Smooth muscle cell (in vitro differentiated cells): ENCODE results near the gene NEU2. TPM values are rescaled to one million over a fixed set of nuclear protein-coding genes. Genes with fewer than 3 reads are reported as not detected.
"Not testable (repeated sequence)": the region's sequence is repeated elsewhere in the genome, so short reads cannot be mapped to it uniquely, and the experiment has no call there.

Experiments used
- DNase-seq: peaks from one replicate; lab custom pipeline; 2025; ENCODE audit not compliant: unreplicated experiment; lab: John Stamatoyannopoulos, UW
- H2AFZ ChIP-seq: fragments of 200-600 bp; sonication (generic); 2 replicates; pipeline ENCODE4 v1.6.0; 2016; ENCODE audit warnings: antibody characterized with exemption, low read depth, mild to moderate bottlenecking
- H3F3A ChIP-seq: fragments of 200-600 bp; sonication (generic); 2 replicates; pipeline ENCODE4 v1.6.0; 2017; ENCODE audit warnings: antibody characterized with exemption, low read depth
- H3K27ac ChIP-seq: fragments of 200-600 bp; sonication (generic); 2 replicates; pipeline ENCODE4 v1.5.1; 2016; ENCODE audit warnings: low read depth, mild to moderate bottlenecking
- H3K27me3 ChIP-seq: fragments of 200-600 bp; sonication (generic); 2 replicates; pipeline ENCODE4 v1.6.1; 2016; ENCODE audit warnings: low read depth, mild to moderate bottlenecking
- H3K36me3 ChIP-seq: fragments of 200-600 bp; sonication (generic); 2 replicates; pipeline ENCODE4 v1.5.1; 2016; ENCODE audit warnings: low read depth
- H3K4me1 ChIP-seq: fragments of 200-600 bp; sonication (generic); 2 replicates; pipeline ENCODE4 v1.5.1; 2016; ENCODE audit warnings: low read depth
- H3K4me2 ChIP-seq: fragments of 200-600 bp; sonication (generic); 2 replicates; pipeline ENCODE4 v1.6.0; 2016; ENCODE audit warnings: mild to moderate bottlenecking
- H3K4me3 ChIP-seq: fragments of 200-600 bp; sonication (generic); 2 replicates; pipeline ENCODE4 v1.5.1; 2016; ENCODE audit warnings: mild to moderate bottlenecking
- H3K79me2 ChIP-seq: fragments of 200-600 bp; sonication (generic); 2 replicates; pipeline ENCODE4 v1.6.0; 2016; ENCODE audit warnings: low read depth, mild to moderate bottlenecking
- H3K9ac ChIP-seq: fragments of 200-600 bp; sonication (generic); 2 replicates; pipeline ENCODE4 v1.6.0; 2016; ENCODE audit warnings: low read depth
- H3K9me3 ChIP-seq: fragments of 200-600 bp; sonication (generic); replicated peaks from 2 replicates; pipeline ENCODE4 v1.5.1; 2016; ENCODE audit warnings: low read depth
- H4K20me1 ChIP-seq: fragments of 200-600 bp; sonication (generic); 2 replicates; pipeline ENCODE4 v1.6.0; 2016; ENCODE audit warnings: low read depth
- WGBS: methylation state at CpG from one replicate; pipeline ENCODE4 v1.1.7; 2016; ENCODE audit warnings: low lambda C conversion rate; 5-methylcytosine and 5-hydroxymethylcytosine counted together
- polyA plus RNA-seq: library from polyadenylated mRNA; unstranded; fragments of >200 nt; fragmentation: Nextera tagmentation; extraction: Ambion mirVana; gene quantifications from 2 replicates; pipeline ENCODE4 v1.2.1, GENCODE V29; 2016
- total RNA-seq: library from RNA; depleted of rRNA; stranded (reverse); fragments of >200 nt; gene quantifications from 2 replicates; pipeline ENCODE4 v1.2.3, GENCODE V29; 2014
- TF ChIP-seq, protein P1 (sequence below): fragments of 200-600 bp; sonication (generic); IDR thresholded peaks from 2 replicates; pipeline ENCODE4 v1.5.1; 2017; ENCODE audit warnings: borderline replicate concordance, mild to moderate bottlenecking, antibody characterized with exemption; ENCODE audit not compliant: insufficient read depth, poor library complexity, severe bottlenecking

The NEU2 gene
- total and polyA plus RNA-seq, 2 experiments from 2014 or later = 0.94 TPM; not detected in 1

DNA sequence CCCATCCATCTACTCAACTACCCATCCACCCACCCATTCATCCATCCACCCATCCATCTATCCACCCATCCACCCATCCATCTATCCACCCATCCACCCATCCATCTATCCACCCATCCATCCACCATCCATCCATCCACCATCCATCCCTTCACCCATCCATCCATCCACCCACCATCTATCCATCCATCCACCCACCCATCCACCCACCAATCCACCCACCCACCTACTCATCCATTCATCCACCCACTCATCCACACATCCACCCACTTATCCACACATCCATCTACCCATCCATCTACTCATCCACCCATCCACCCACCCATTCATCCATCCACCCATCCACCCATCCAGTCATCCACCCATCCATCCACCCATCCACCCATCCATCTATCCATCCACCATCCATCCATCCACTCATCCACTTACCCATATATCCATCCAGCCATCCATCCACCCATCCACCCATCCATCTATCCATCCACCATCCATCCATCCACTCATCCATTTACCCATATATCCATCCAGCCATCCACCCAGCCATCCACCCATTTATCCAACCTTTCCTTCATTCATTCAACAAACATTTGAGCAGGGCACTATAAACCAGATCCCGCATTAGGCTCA, 17.3 kb upstream of the NEU2 start:
- H3K4me1 ChIP-seq = no peaks in the 10 kb centered on the region
- no peak overlapping the region for H3K9ac ChIP-seq
- no peak overlapping the region for H2AFZ ChIP-seq
- TF ChIP-seq, protein P1, sequence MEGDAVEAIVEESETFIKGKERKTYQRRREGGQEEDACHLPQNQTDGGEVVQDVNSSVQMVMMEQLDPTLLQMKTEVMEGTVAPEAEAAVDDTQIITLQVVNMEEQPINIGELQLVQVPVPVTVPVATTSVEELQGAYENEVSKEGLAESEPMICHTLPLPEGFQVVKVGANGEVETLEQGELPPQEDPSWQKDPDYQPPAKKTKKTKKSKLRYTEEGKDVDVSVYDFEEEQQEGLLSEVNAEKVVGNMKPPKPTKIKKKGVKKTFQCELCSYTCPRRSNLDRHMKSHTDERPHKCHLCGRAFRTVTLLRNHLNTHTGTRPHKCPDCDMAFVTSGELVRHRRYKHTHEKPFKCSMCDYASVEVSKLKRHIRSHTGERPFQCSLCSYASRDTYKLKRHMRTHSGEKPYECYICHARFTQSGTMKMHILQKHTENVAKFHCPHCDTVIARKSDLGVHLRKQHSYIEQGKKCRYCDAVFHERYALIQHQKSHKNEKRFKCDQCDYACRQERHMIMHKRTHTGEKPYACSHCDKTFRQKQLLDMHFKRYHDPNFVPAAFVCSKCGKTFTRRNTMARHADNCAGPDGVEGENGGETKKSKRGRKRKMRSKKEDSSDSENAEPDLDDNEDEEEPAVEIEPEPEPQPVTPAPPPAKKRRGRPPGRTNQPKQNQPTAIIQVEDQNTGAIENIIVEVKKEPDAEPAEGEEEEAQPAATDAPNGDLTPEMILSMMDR = no peak
- no peaks in the 10 kb centered on the region for H3K9me3 ChIP-seq
- H3K27me3 ChIP-seq = no peaks in the 10 kb centered on the region
- H3K27ac ChIP-seq = no peak overlapping the region
- H3K36me3 ChIP-seq = no peaks in the 10 kb centered on the region
- WGBS = 96% methylated on average over 1 of the region's 1 CpG
- no peaks in the 10 kb centered on the region for H3F3A ChIP-seq
- no peaks in the 10 kb centered on the region for H3K79me2 ChIP-seq
- DNase-seq = no peak
- H4K20me1 ChIP-seq = no peaks in the 10 kb centered on the region
- H3K4me3 ChIP-seq = no peak overlapping the region
- no peak overlapping the region for H3K4me2 ChIP-seq

DNA sequence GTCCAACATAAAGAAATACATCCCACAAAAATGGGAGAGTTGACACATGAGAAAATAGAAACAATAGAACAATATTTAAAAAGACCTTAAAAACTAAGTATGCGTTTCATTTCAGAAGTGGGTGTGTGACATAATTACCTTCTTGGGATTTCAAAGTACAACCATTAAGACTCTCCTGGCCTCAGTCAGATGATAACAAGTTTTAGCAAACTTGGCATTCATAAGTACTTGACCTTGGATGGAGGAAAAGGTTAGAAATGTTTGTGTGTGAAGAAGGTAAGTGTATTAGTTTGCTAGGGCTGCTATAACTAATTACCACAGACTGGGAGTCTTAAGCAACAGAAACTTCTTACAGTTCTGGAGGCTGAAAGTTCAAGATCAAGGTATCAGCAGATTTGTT, 14.5 kb upstream of the NEU2 start:
- no peak for DNase-seq
- Histone ChIP-seq H3K9ac (no peak overlapping the region), H4K20me1 (no peaks in the 10 kb centered on the region), H3K4me1 (no peaks in the 10 kb centered on the region), H3K4me2 (no peak overlapping the region), H3K27me3 (no peaks in the 10 kb centered on the region), H3K4me3 (no peak overlapping the region), H3K36me3 (no peaks in the 10 kb centered on the region), H3K9me3 (no peaks in the 10 kb centered on the region), H2AFZ (no peak overlapping the region), H3K27ac (no peak overlapping the region), H3K79me2 (no peaks in the 10 kb centered on the region), H3F3A (no peaks in the 10 kb centered on the region)
- WGBS = 100% methylated on average over 1 of the region's 1 CpG
- TF ChIP-seq, protein P1 = no peak

DNA sequence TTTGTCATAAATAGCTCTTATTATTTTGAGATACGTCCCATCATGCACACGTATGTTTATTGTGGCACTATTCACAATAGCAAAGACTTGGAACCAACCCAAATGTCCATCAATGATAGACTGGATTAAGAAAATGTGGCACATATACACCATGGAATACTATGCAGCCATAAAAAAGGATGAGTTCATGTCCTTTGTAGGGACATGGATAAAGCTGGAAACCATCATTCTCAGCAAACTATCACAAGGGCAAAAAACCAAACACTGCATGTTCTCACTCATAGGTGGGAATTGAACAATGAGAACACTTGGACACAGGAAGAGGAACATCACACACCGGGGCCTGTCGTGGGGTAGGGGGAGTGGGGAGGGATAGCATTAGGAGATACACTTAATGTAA, 12.9 kb upstream of the NEU2 start:
- WGBS = 91% methylated on average over 4 of the region's 4 CpGs
- not testable (repeated sequence) for H3F3A ChIP-seq, H3K4me3 ChIP-seq, H3K36me3 ChIP-seq, H4K20me1 ChIP-seq, H3K9me3 ChIP-seq, H2AFZ ChIP-seq, H3K79me2 ChIP-seq, H3K4me1 ChIP-seq, H3K27me3 ChIP-seq, H3K9ac ChIP-seq, H3K4me2 ChIP-seq, DNase-seq, H3K27ac ChIP-seq

DNA sequence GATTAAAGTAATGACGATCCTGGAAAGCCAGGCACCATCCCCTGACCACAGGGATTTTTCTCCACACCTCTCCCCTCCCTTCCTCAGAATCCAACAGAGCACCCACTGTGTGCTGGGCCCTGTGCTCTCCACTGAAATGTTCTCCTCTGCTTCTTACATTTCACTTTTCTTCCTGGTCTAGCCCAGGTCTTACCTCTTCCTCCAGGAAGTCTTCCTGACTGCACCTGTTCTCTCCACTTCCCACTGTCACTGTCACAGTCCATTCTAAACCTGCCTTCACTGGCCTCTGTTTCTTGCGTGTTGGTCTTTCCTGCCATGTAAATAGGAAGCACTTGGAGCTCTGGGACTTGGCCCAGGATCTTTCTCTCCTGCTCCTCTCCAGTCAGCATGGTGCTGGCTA, 12.0 kb upstream of the NEU2 start:
- Histone ChIP-seq H3F3A (no peaks in the 10 kb centered on the region), H2AFZ (no peak overlapping the region), H3K4me2 (no peak overlapping the region), H3K9ac (no peak overlapping the region), H3K36me3 (no peaks in the 10 kb centered on the region), H3K9me3 (no peaks in the 10 kb centered on the region), H3K4me1 (no peaks in the 10 kb centered on the region), H3K27me3 (no peaks in the 10 kb centered on the region), H3K79me2 (no peaks in the 10 kb centered on the region), H4K20me1 (no peaks in the 10 kb centered on the region), H3K27ac (no peak overlapping the region), H3K4me3 (no peak overlapping the region)
- TF ChIP-seq, protein P1 = no peak
- 94% methylated on average over 2 of the region's 2 CpGs for WGBS
- no peak for DNase-seq
